Activated T-cell treated with anti-CD3 and anti-CD28 coated beads, Interleukin-2, amount 50 U/mL, for 48 hours (primary cell): Measurements from ENCODE around the gene MGAT4A.

Experiments
- DNase-seq, 2 experiments: peaks; one replicate each; pipeline ENCODE4 v3.0.0-alpha.2; 2020

Gene MGAT4A

GRCh38 chr2:98731041-98731893 lies at the start of gene MGAT4A:
TSS of gene MGAT4A (minus strand) at chr2:98731132. CDS start at chr2:98726332, 4,800 bp downstream.
- peak; percentile 82 to 88 for DNase-seq

GRCh38 chr2:98778741-98779483 lies 48.0 kb upstream of the MGAT4A start:
- DNase-seq = no peak

GRCh38 chr2:98778151-98778550 lies 47.2 kb upstream of the MGAT4A start:
- DNase-seq = no peak

GRCh38 chr2:98777710-98778109 lies 46.8 kb upstream of the MGAT4A start:
- no peak for DNase-seq

- no peak for DNase-seq
Measured at GRCh38 chr2:98777076-98777475, 46.1 kb upstream of the MGAT4A start.

GRCh38 chr2:98776136-98776535 lies 45.2 kb upstream of the MGAT4A start:
- DNase-seq = no peak

- DNase-seq = no peak
Measured at GRCh38 chr2:98775146-98775986, 44.4 kb upstream of the MGAT4A start.

GRCh38 chr2:98773907-98774306 lies 43.0 kb upstream of the MGAT4A start:
- DNase-seq = no peak

- no peak for DNase-seq
Measured at GRCh38 chr2:98773169-98773568, 42.2 kb upstream of the MGAT4A start.

- DNase-seq = no peak
Measured at GRCh38 chr2:98772536-98772935, 41.6 kb upstream of the MGAT4A start.

- peak; percentile 69 to 70 for DNase-seq
Measured at GRCh38 chr2:98771721-98772524, 41.0 kb upstream of the MGAT4A start.

- DNase-seq = no peak
Measured at GRCh38 chr2:98771264-98771663, 40.3 kb upstream of the MGAT4A start.

GRCh38 chr2:98769784-98770183 lies 38.9 kb upstream of the MGAT4A start:
- DNase-seq = peak in 1 of 2 experiments; percentile 50

GRCh38 chr2:98769114-98769476 lies 38.2 kb upstream of the MGAT4A start:
- DNase-seq = no peak

GRCh38 chr2:98768384-98769113 lies 37.6 kb upstream of the MGAT4A start:
- peak; percentile 56 to 57 for DNase-seq

GRCh38 chr2:98764499-98764898 lies 33.6 kb upstream of the MGAT4A start:
- no peak for DNase-seq

- no peak for DNase-seq
Measured at GRCh38 chr2:98763209-98763951, 32.4 kb upstream of the MGAT4A start.

- no peak for DNase-seq
Measured at GRCh38 chr2:98761909-98762308, 31.0 kb upstream of the MGAT4A start.

- peak; percentile 80 to 81 for DNase-seq
Measured at GRCh38 chr2:98761267-98761781, 30.4 kb upstream of the MGAT4A start.

- no peak for DNase-seq
Measured at GRCh38 chr2:98759827-98760625, 29.1 kb upstream of the MGAT4A start.
